H9 (cell line): ENCODE results near the gene NIPSNAP3A. TPM values are rescaled to one million over a fixed set of nuclear protein-coding genes. Genes with fewer than 3 reads are reported as not detected.

Source experiments
- DNase-seq: peaks from one replicate; pipeline ENCODE4 v3.0.0-alpha.2; 2017
- H2AFZ ChIP-seq: one replicate; pipeline ENCODE4 v1.6.1; 2013; ENCODE audit warnings: mild to moderate bottlenecking, low read length, control low read depth, moderate library complexity
- H2AK5ac ChIP-seq: 2 replicates; pipeline ENCODE4 v1.6.1; 2013; ENCODE audit warnings: low read length, control low read depth, mixed read lengths; ENCODE audit not compliant: insufficient read length
- H2BK120ac ChIP-seq: one replicate; pipeline ENCODE4 v1.6.1; 2013; ENCODE audit warnings: low read depth, mild to moderate bottlenecking, low read length, control low read depth, inconsistent platforms; ENCODE audit not compliant: poor library complexity, severe bottlenecking
- H2BK12ac ChIP-seq: 2 replicates; pipeline ENCODE4 v1.6.1; 2013; ENCODE audit warnings: low read length, control low read depth, mixed read lengths, low read depth; ENCODE audit not compliant: insufficient read length
- H2BK15ac ChIP-seq: 2 replicates; pipeline ENCODE4 v1.6.1; 2013; ENCODE audit warnings: low read depth, low read length, control low read depth
- H2BK20ac ChIP-seq: one replicate; pipeline ENCODE4 v1.6.1; 2013; ENCODE audit warnings: low read depth, mild to moderate bottlenecking, low read length, control low read depth, inconsistent platforms; ENCODE audit not compliant: poor library complexity, severe bottlenecking
- H2BK5ac ChIP-seq: 2 replicates; pipeline ENCODE4 v1.6.1; 2013; ENCODE audit warnings: low read length, control low read depth, mixed read lengths; ENCODE audit not compliant: insufficient read length
- H3K14ac ChIP-seq: 2 replicates; pipeline ENCODE4 v1.6.1; 2013; ENCODE audit warnings: low read length, control low read depth; ENCODE audit not compliant: insufficient read depth
- H3K18ac ChIP-seq: 2 replicates; pipeline ENCODE4 v1.6.1; 2013; ENCODE audit warnings: low read depth, mild to moderate bottlenecking, mixed read lengths, low read length, control low read depth; ENCODE audit not compliant: insufficient read length
- H3K23ac ChIP-seq: 2 replicates; pipeline ENCODE4 v1.6.1; 2013; ENCODE audit warnings: low read length, control low read depth, mixed read lengths, low read depth; ENCODE audit not compliant: insufficient read length
- H3K23me2 ChIP-seq: 2 replicates; pipeline ENCODE4 v1.6.1; 2013; ENCODE audit warnings: low read depth, mild to moderate bottlenecking, mixed read lengths, low read length, control low read depth; ENCODE audit not compliant: insufficient read length, poor library complexity, severe bottlenecking
- H3K27ac ChIP-seq: 2 replicates; pipeline ENCODE4 v1.5.1; 2013; ENCODE audit warnings: low read length, control low read depth, mixed read lengths, low read depth; ENCODE audit not compliant: insufficient read length
- H3K27me3 ChIP-seq: 2 replicates; pipeline ENCODE4 v1.6.1; 2013; ENCODE audit warnings: low read length, control low read depth, inconsistent platforms; ENCODE audit not compliant: insufficient read depth
- H3K4ac ChIP-seq: 2 replicates; pipeline ENCODE4 v1.6.1; 2013; ENCODE audit warnings: low read depth, mild to moderate bottlenecking, control low read depth, inconsistent platforms, low read length, moderate library complexity
- H3K4me1 ChIP-seq: 2 replicates; pipeline ENCODE4 v1.6.1; 2013; ENCODE audit warnings: low read length, control low read depth, inconsistent platforms; ENCODE audit not compliant: insufficient read depth
- H3K4me2 ChIP-seq: 2 replicates; pipeline ENCODE4 v1.6.1; 2013; ENCODE audit warnings: low read length, control low read depth, mixed read lengths; ENCODE audit not compliant: insufficient read length, insufficient read depth
- H3K56ac ChIP-seq: 2 replicates; pipeline ENCODE4 v1.6.1; 2013; ENCODE audit warnings: low read depth, mild to moderate bottlenecking, mixed read lengths, low read length, control low read depth; ENCODE audit not compliant: insufficient read length
- H3K79me1 ChIP-seq: 2 replicates; pipeline ENCODE4 v1.6.1; 2013; ENCODE audit warnings: low read depth, mild to moderate bottlenecking, moderate library complexity, low read length, control low read depth, inconsistent platforms; ENCODE audit not compliant: insufficient read depth, poor library complexity, severe bottlenecking
- H3K79me2 ChIP-seq: 2 replicates; pipeline ENCODE4 v1.6.1; 2013; ENCODE audit warnings: low read length, control low read depth, inconsistent platforms; ENCODE audit not compliant: insufficient read depth
- H3K9ac ChIP-seq: 2 replicates; pipeline ENCODE4 v1.6.1; 2013; ENCODE audit warnings: low read length, control low read depth, mixed read lengths; ENCODE audit not compliant: insufficient read length; ENCODE audit errors: extremely low read depth
- H3K9me3 ChIP-seq: one replicate; pipeline ENCODE4 v1.6.1; 2013; ENCODE audit warnings: low read depth, low read length, inconsistent platforms; ENCODE audit not compliant: control insufficient read depth
- H3T11ph ChIP-seq: one replicate; pipeline ENCODE4 v1.6.1; 2013; ENCODE audit warnings: mild to moderate bottlenecking, low read length, control low read depth, inconsistent platforms
- H4K20me1 ChIP-seq: one replicate; pipeline ENCODE4 v1.6.1; 2013; ENCODE audit not compliant: control insufficient read depth, insufficient read length, insufficient read depth
- H4K5ac ChIP-seq: 2 replicates; pipeline ENCODE4 v1.6.1; 2013; ENCODE audit warnings: low read depth, mild to moderate bottlenecking, mixed read lengths, low read length, control low read depth; ENCODE audit not compliant: insufficient read length
- H4K8ac ChIP-seq: replicated peaks from 2 replicates; pipeline ENCODE4 v1.6.1; 2013; ENCODE audit warnings: low read length, control low read depth, mixed read lengths, low read depth; ENCODE audit not compliant: insufficient read length
- H4K91ac ChIP-seq: 2 replicates; pipeline ENCODE4 v1.6.1; 2013; ENCODE audit warnings: low read depth, mild to moderate bottlenecking, moderate library complexity, mixed read lengths, low read length, control low read depth; ENCODE audit not compliant: insufficient read length
- H3K27ac Mint-ChIP-seq, 3 experiments: 2 replicates in 2 of 3; 3 replicates in 1 of 3; pipeline ENCODE4 v1.8.0; 2020 to 2021; ENCODE audit warnings: mixed read lengths in 3 of 3, mild to moderate bottlenecking in 1 of 3, moderate library complexity in 1 of 3
- H3K27me3 Mint-ChIP-seq: 2 replicates; pipeline ENCODE4 v1.8.0; 2021; ENCODE audit warnings: low read depth, mild to moderate bottlenecking, moderate library complexity, mixed read lengths
- H3K36me3 Mint-ChIP-seq, 3 experiments: 2 replicates in 2 of 3; 3 replicates in 1 of 3; pipeline ENCODE4 v1.8.0; 2020 to 2021; ENCODE audit warnings: low read depth in 3 of 3, mixed read lengths in 3 of 3; ENCODE audit not compliant: insufficient read depth in 1 of 3
- H3K4me1 Mint-ChIP-seq, 2 experiments: 2 replicates each; pipeline ENCODE4 v1.8.0; 2020; ENCODE audit warnings: mixed read lengths in 2 of 2
- H3K4me3 Mint-ChIP-seq, 2 experiments: 2 replicates in 1 of 2; 3 replicates in 1 of 2; pipeline ENCODE4 v1.8.0; 2020 to 2021; ENCODE audit warnings: mild to moderate bottlenecking in 2 of 2, mixed read lengths in 2 of 2, moderate library complexity in 1 of 2
- H3K9me3 Mint-ChIP-seq, 2 experiments: 2 replicates in 1 of 2; 3 replicates in 1 of 2; pipeline ENCODE4 v1.8.0; 2020; ENCODE audit warnings: mild to moderate bottlenecking in 2 of 2, mixed read lengths in 2 of 2, moderate library complexity in 1 of 2
- CTCF ChIP-seq: fragments of 200-600 bp; sonication (generic); conservative IDR thresholded peaks from 3 replicates; pipeline ENCODE4 v1.8.0; 2021; ENCODE audit warnings: antibody characterized with exemption, mild to moderate bottlenecking
- WGBS: extraction: QIAGEN DNeasy Blood & Tissue Kit; methylation state at CpG from one replicate; pipeline ENCODE4 v1.1.7; 2013; ENCODE audit warnings: missing lambda C conversion rate, low lambda C conversion rate, mixed read lengths; ENCODE audit not compliant: insufficient read length; ENCODE audit errors: extremely low coverage; 5-methylcytosine and 5-hydroxymethylcytosine counted together
- total RNA-seq: library from RNA; stranded (reverse); gene quantifications from 2 replicates; pipeline ENCODE4 v1.2.1, GENCODE V29; 2021

Gene NIPSNAP3A
- total RNA-seq, 1 experiment from 2014 or later, result 13.9 TPM

GRCh38 chr9:104774132-104774531 is 26.6 kb downstream of the NIPSNAP3A start:
- Histone ChIP-seq H4K5ac (no peak overlapping the region), H2AK5ac (no peak overlapping the region), H2AFZ (no peak overlapping the region), H3K4me2 (no peak overlapping the region), H4K91ac (no peak overlapping the region), H3K18ac (no peak overlapping the region), H2BK20ac (no peak overlapping the region), H3K79me2 (no peaks in the 10 kb centered on the region), H3K27me3 (no peaks in the 10 kb centered on the region), H3K27ac (no peak overlapping the region), H4K20me1 (no peaks in the 10 kb centered on the region), H3K23me2 (no peaks in the 10 kb centered on the region), H2BK15ac (no peak overlapping the region), H3K9ac (no peak overlapping the region), H3K14ac (no peak overlapping the region), H3K4ac (no peak overlapping the region), H2BK5ac (no peak overlapping the region), H3K79me1 (no peaks in the 10 kb centered on the region), H4K8ac (no peak overlapping the region), H3K56ac (no peak overlapping the region), H3K9me3 (no peaks in the 10 kb centered on the region), H2BK12ac (no peak overlapping the region), H3T11ph (no peak overlapping the region), H3K4me1 (no peaks in the 10 kb centered on the region), H2BK120ac (no peak overlapping the region), H3K23ac (no peak overlapping the region)
- H3K36me3 Mint-ChIP-seq, result no peaks in the 10 kb centered on the region
- WGBS, result no CpG with 5 or more reads among the region's 1 CpG
- H3K27ac Mint-ChIP-seq, result no peak overlapping the region
- H3K4me3 Mint-ChIP-seq, result no peak overlapping the region
- no peak for TF ChIP-seq CTCF
- no peak for DNase-seq
- no peaks in the 10 kb centered on the region; the same call in 1 of the 2 replicates for H3K27me3 Mint-ChIP-seq
- H3K9me3 Mint-ChIP-seq, result no peaks in the 10 kb centered on the region
- H3K4me1 Mint-ChIP-seq, result no peaks in the 10 kb centered on the region
